HG03039 (cell line): ENCODE data around the gene PTPN6.

Experiments used
- ATAC-seq: cut with Tn5 transposase; IDR thresholded peaks from one replicate; pipeline ENCODE4 v1.9.1; 2021; ENCODE audit warnings: mild to moderate bottlenecking, moderate library complexity; ENCODE audit not compliant: unreplicated experiment

Gene PTPN6

GRCh38 chr12:6954316-6955107, 3.4 kb downstream of the PTPN6 start:
- no peak for ATAC-seq

- no peak for ATAC-seq
Measured at GRCh38 chr12:6955108-6956020, 4.2 kb downstream of the PTPN6 start.

- no peak for ATAC-seq
Measured at GRCh38 chr12:6956021-6956727, 5.0 kb downstream of the PTPN6 start.

GRCh38 chr12:6957151-6957701, 6.1 kb downstream of the PTPN6 start:
- ATAC-seq: no peak

GRCh38 chr12:6957741-6958608, 6.8 kb downstream of the PTPN6 start:
- ATAC-seq: no peak

- ATAC-seq: no peak
Measured at GRCh38 chr12:6958609-6959057, 7.5 kb downstream of the PTPN6 start.

- peak; percentile 48 for ATAC-seq
Measured at GRCh38 chr12:6959058-6959804, 8.1 kb downstream of the PTPN6 start.

- no peak for ATAC-seq
Measured at GRCh38 chr12:6959805-6960592, 8.8 kb downstream of the PTPN6 start.

GRCh38 chr12:6960593-6961277, 9.6 kb downstream of the PTPN6 start:
- no peak for ATAC-seq

- no peak for ATAC-seq
Measured at GRCh38 chr12:6961278-6961694, 10.1 kb downstream of the PTPN6 start.

- no peak for ATAC-seq
Measured at GRCh38 chr12:6961695-6962284, 10.6 kb downstream of the PTPN6 start.

- no peak for ATAC-seq
Measured at GRCh38 chr12:6962285-6963015, 11.3 kb downstream of the PTPN6 start.

- ATAC-seq: no peak
Measured at GRCh38 chr12:6963016-6963731, 12.0 kb downstream of the PTPN6 start.

- ATAC-seq: no peak
Measured at GRCh38 chr12:6963791-6964413, 12.7 kb downstream of the PTPN6 start.

GRCh38 chr12:6964605-6965025, 13.5 kb downstream of the PTPN6 start:
- no peak for ATAC-seq
